DMS 273 (cell line): ENCODE results near the gene ZNF804A.

ENCODE experiments used
- DNase-seq: peaks from one replicate; lab custom pipeline; 2025; ENCODE audit not compliant: unreplicated experiment; lab: John Stamatoyannopoulos, UW

Gene ZNF804A

DNA sequence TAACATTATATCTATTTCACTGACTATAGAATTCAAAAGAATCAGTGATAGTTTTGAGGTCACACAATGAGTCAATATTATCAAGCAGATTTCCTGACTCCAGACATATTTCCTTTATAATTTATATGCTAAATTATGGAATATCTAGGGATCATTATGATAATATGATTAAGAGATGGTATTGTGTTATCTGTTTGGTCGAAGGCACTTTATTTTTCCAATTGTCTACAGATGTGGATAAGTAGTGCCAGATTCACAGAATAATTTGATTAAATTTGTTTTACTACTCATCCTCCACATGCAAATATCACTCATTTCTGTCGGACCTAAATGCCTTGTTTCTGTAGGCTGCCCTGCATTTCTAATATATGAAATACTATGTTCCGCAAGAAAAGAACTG lies 4.4 kb downstream of the ZNF804A start:
- no peak for DNase-seq

DNA sequence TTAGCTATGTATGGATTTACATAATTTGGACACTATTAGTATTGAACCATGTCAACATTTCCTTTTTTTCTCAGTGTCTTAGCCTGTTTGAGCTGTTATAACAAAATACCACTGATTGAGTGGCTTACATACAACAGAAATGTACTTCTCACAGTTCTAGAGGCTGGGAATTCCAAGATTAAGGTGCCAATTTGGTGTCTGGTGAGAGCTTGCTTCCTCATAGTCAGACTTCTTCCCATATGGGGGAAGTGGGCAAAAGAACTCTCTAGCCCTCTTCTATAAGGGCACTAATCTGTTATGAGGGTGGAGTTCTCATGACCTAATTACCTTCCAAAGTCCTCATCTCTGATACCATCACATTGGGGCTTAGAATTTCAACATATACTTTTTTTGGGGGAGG lies 12.6 kb downstream of the ZNF804A start:
- no peak for DNase-seq

DNA sequence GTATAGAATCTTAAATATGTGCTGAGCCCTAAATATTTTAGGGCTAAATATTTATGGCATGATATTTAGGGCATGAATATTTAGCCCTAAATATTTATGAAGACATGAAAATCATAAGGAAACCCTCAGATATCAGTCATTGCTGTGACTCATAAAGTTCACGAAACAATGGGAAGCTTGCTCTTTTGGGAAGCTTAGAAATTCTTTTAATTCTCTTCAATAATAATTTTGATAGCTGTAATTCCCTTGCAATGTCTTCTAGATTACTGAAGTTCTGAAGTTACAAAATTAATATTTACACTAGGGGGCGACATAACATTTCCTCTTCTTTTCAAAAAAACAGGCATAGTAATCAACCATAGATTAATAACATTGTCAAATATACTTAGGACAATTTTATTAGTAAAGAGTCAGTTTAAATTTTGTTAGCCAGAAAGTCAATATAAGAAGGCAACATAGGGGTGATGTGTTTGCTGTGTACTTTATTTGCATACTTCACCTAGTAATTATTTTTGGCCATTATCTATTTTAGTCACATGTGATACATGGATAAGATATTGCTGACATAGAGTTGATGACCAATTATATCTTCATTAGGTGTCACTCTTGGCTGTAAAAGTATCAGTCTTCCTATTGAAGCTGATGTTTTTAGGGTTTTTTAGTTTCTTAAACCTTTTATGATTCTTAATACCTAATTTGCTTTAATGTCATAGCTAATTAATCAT lies 13.2 kb downstream of the ZNF804A start:
- peak; percentile 50 for DNase-seq

DNA sequence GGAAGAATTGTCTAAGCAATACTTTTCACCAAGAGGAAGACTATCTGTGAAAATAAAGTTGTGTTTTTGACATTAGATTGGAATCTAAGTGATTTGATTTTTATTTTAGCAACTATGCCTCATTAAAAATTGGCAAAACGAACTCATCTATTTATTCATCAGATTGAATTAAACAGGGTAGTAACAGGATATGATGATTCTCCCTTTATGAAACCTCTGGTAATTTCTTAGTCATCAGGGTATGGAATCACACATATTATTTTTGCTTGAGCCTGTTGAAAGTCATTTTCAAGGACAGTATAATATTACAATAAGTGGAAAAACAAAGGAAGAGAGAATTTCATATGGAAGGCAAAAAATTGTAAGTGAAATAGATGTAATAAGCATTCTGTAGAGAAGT lies 22.0 kb downstream of the ZNF804A start:
- no peak for DNase-seq

DNA sequence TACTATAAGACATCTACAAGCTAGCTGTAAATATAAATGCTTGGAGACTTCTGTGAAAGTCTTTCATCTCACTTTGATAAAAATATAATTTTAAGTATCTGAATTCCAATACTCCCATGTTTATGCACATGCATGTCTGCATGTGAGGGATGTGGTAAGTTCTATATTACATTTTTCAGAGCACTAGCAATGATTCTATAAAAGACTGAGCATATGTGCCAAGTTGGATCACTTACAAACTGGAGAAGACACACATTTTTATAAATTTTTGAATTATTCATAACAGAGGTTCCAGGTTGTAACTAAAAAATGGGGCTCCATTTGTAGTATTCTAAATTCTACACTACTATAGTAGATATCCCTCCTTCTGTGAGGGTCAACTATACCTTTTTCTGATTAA lies 26.0 kb downstream of the ZNF804A start:
- no peak for DNase-seq

DNA sequence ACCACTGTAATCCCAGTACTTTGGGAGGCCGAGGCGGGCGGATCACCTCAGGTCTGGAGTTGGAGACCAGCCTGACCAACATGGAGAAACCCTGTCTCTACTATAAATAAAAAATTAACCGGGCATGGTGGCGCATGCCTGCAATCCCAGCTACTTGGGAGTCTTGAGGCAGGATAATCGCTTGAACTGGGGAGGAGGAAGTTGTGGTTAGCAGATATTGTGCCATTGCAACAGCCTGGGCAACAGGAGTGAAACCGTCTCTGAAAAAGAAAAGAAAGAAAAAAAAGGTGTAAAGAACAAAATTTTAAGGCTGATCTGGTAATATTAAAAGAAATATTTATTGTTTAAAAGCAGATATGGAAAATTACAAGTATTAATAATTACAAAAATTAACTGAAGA lies 29.7 kb downstream of the ZNF804A start:
- DNase-seq = no peak

DNA sequence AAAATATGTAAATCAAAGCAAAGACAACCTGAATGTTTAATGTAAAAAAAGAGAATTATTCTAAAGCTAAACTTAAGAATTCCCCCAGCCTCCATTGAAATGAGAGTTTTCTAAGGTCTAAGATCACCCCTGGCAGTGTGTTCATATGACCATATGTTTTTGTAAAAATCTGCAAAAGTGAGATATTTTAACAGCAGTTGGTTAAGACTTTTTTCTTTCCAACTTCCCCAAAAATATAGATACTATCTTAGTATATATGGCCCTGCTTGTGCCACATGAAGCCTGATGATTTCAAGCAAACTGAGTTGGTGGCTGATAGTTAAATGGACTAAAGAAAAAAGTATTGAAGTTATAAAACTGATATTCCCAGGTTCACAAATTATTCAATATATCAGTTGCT lies 35.4 kb downstream of the ZNF804A start:
- DNase-seq = no peak

DNA sequence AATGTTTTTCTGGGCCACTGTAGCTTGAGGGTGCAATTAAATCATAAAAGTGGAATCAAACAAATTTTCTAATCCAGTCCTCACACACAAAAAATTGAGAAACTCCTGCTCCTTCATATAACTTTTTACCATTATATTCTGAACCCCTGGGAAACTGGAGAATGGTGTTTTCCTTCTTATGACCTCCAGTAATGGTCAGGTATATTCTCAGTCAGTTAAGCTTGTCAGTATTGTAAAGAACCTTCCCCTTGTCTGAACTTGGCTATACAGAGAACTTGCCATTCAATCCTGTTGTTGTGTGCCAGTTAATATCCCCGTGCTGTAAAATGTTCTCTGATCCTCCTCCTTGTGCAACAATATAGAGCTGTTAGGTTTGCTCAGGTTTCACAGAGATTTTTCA lies 39.5 kb downstream of the ZNF804A start:
- DNase-seq = no peak

DNA sequence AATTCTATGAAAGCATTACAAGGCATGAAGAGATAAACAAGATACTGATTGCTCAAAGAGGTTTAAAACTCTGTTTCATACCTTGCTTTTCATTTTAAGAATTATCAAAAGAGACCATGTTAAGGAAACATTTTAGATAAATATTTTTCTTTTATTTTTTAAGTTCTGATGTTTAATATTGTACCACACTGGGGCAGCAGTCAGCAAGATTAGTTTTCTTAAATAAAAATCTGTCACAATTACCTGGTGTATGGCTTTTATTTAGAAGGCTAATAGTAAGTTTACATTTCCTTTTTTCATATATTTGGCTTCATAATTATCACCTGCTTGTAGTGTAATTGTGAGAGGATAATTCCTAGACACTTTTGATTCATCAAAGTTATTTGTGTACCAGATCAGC lies 46.4 kb downstream of the ZNF804A start:
- peak; percentile 4 for DNase-seq

DNA sequence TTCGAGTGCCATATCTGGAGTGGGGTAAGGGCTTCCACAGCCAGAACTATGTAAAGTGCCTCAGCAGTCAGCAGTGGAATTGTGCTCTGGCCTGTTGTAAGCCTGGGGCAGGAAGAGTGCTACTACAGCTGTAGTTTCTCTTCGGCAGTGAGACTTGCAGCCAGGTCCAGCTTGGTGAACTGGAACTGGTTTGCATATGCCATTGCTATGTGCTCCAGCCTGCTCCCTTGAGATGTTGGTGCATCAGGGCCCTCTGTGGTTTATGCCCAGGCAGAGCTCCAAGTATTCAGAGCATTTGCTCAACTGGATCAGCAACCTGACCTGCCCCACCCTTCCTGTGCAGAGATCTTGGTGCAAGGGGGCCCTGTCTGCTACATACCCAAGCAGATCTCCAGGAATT lies 47.8 kb downstream of the ZNF804A start:
- no peak for DNase-seq

DNA sequence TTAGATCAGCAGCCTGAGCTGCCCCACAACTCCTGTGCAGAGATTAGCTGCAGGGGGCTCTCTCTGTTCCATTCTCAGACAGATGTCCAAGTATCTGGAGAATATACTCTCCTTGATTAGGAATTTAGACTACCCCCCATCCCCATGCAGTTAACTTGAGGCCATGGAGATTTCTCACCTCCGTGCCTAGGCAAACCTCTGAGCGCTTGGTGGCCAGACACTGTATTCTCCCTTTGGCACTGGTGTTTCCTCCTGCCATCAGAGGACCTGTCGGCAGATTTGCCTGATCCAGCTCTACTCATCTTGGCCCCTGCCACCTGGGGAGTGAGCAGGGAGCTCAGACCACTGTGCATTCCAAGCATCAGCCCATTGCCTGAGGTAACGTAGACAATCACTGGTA lies 48.3 kb downstream of the ZNF804A start:
- DNase-seq = no peak

DNA sequence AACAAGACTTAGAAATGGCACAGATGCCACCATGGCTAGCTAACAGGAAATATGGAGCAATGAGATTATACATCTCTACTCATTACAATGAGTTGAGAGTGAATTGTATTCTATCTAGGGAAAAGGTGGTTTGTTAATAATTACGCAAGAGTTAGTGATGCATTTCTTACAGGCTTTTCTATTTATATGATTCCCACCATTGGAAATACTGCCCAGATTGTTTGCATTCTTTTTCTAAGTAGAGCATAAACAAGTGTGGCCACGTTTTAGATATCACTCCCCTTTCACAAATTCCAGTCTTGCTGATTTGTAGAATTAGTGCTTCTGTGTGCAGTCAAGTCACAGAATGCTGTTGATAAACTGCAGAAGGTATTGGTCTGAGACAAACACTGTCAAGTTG lies 56.6 kb downstream of the ZNF804A start:
- no peak for DNase-seq

DNA sequence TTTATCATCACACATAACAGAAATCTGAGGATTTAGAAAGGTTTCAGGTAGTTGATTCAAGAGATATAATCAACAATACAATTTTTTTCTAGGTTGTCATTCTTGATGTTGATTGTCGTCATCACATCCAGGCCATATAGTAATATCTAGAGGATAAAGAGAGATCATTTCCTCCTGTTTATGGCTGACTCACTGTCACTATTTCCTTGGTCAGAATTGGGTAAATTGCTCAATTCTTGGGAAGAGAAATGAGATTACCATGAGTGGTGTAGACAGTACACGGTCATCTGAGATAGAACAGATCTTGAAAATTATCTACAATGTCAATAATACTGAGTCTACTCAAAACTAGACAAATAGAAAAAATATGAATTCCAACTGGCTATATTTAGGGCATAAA lies 78.8 kb downstream of the ZNF804A start:
- DNase-seq = no peak

DNA sequence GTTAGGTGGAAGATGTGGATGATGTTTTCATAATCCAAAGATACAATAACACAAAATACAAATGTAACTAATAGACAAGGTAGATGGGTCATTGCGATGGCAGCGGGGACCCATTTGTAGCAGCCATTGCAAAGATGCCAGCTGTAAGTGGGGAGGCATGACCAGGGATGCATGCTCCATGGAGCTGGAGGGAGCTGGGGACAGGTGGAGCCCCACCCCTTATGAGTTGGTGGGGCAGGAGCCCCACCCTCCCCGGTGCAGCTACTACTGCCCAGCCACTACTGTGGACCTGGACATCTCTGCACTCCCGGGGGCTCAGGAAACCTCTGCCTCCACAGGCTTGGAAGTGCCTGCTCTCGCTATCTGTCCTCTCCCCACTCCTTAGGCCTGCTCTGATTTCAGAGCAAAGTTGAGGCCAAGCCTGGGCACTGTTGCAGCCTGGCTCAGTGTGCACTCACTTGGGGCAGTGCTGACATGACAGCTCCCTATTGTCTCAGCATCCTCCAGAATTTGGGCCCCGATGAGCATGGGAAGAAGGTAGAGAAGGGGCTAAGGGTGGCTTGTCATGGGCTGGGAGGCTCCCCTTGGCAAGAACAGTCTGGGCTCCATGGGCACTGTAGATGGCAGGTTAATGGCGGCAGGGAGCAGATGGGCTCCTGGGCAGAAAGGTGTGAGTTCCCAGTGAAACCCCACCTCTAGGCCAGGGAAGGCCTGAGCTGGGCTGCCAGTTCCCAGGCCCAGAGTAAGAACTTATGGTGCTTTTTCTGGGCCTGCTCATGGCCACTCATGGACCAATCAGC lies 81.1 kb downstream of the ZNF804A start:
- DNase-seq = no peak

DNA sequence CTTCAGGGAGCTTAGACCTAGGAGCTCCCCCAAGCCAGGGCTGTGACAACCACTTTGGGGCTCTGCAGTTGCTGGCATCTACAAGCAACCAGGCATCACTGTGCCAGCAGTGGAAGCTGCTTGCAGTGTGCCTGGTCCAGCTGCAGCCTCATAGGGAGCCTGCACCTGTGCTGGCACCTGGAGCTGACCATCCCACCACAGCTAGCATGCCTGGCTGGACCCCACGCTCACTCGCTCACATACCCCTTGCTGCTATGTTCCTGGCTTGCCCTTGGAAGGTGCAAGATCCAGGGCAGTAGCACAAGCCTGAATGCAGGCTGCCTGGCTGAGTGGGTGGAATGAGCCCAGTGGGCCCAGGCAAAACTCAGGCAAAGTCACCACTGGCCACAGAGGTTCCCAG lies 82.5 kb downstream of the ZNF804A start:
- no peak for DNase-seq

DNA sequence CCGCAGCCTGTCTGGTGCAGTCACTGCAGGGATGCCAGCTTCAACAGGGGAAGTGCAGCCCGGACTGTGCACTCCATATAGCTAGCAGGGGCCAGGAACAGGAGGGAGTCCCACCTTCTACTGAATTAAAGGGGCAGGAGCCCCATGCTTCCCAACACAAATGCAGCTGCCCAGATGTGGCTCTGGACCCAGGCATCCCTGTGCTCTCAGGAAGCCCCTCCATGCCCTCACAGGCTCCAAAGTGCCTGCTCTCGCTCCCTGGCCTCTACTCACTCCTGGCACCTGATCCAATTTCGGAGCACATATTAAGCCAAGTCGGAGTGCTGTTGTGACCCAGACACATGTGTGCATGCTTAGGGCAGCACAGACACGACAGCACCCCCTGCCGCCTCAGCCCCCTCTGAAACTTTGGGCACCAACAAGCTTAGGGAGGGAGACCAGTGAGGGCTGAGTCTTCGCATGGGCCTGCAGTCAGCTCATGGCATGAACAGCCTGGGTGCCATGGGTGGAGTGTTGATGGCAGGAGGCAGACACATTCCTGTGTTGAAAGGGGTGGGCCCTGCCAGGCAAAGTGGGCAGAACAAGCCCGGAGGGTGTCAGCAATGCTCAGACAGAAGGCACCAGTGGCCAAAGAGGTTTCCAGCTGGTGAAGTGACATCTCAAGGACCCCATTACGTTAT lies 83.5 kb downstream of the ZNF804A start:
- no peak for DNase-seq

DNA sequence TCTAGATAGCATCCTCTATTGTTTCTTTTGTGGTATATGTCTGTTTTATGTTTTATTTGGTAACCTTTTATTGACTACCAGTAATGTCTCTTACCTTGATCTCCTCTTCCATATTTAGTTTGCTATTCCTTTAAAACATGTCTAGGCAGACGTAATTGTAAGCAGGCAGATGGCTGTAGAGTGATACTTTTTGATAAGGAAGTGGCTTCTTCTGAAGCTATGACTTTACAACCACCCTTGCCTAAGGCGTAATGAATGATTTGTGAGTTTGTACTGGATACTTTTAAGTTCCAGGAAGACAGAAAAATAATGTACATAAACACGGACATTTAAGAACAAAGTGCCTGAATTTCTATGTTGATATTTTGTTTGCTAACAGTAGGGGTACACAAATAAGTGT lies 85.6 kb downstream of the ZNF804A start:
- DNase-seq = peak; percentile 58

DNA sequence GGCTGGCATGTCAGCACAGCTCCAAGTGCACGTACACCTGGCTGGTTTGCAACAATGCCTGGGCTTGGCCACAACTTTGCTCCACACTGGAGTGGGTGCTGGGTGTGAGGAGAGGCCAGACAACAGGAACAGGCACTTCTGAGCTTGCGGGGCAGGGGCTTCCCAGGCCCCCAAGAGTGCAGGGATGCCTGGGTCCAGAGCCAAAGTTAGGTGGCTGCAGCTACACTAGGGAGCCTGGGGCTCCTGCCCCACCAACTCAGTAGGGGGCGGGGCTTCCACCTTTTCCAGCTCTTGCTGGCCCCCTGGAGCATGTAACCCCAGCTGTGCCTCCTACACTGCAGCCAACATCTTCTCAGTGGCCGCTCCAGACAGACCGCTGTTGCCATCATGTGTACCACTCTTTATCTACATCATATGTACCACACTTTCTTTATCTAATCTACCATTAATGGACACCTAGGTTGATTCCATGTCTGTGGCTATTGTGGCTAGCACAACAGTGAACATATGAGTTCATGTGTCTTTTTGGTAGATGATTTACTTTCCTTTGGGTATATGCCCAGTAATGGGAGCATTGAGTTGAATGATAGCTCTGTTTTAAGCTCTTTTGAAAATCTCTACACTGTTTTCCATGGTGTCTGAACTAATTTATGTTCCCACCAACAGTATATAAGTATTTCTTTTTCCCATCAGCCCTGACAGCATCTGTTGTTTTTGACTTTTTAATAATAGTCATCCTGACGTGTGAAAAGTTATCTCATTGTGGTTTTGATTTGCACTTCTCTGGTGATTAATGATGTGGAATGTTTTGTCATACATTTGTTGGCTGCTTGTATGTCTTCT lies 87.9 kb downstream of the ZNF804A start:
- DNase-seq = peak; percentile 25

DNA sequence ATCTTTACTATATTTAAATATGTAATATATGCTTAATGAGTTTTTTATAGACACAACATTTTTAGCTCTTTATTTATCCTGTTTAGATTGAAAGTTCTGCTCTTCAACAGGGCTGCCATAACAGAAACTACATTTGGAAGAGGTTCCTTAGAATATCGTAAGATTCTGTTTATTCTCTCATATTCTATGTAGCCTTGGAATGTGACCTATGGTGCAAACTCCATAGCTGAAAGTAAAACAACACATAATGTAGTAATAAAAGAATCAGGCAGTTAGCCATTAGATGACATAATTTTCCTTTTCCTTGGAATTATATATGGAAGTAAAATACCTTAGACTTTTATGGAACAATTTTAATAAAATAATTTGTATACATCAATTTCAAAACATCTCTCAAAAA lies 91.3 kb downstream of the ZNF804A start:
- DNase-seq = no peak

DNA sequence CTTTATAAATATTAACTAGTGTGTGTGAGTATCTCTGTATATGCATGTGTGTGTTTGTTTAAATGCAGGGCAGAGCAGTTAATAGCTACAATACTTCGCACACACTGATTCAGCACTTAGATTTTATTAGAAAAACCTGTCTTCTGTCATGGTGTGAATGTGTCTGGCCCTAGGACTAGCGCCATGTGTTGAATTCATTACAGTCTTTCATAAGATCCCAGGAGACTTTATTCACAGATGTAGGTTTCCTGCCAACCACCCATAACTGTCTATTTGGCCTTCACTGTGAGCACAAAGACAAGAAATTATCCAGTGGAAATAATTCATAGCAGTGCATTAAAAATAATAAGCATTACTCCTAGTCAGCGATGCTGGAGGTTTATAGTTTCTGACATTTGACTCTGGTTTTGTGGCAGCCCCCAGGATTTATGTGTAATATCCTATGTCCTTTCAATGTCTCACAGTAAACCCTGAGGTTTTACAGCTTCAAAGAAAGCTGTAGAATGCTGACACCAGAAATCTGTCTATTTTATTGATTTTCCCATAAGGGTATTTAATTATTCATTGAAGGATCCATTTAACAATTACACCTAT lies 93.9 kb downstream of the ZNF804A start:
- peak; percentile 89 for DNase-seq

DNA sequence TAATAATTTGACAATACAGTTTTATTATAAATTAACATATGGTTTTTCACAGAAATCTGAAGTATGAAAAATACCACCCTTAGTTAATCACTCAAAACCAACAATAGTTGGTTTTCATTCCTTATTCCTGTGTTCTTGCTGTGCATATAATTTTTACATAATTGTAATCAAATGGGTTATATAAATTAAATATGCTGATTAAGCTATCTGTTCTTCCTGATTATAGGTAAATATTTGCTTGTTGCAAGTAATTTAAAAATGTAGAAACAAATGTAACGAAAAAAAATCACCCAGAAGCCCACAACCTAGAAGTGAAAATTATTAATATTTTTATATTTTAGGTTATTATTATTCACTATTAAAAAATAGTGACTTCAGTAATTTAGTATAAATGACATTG lies 98.3 kb downstream of the ZNF804A start:
- no peak for DNase-seq
